Neural cell (in vitro differentiated cells): ENCODE data around the gene SDHB. TPM values are rescaled to one million over a fixed set of nuclear protein-coding genes. Genes with fewer than 3 reads are reported as not detected.

ENCODE experiments used
- H2AFZ ChIP-seq: fragments of 200-600, 300-800 bp; sonication (generic), shearing (Covaris generic); 2 replicates; pipeline ENCODE4 v1.6.0; 2014; ENCODE audit warnings: low read depth, mild to moderate bottlenecking, antibody characterized with exemption, low read length, moderate library complexity
- H3F3A ChIP-seq: fragments of 200-600 bp; shearing (Covaris generic); 2 replicates; pipeline ENCODE4 v1.6.1; 2016; ENCODE audit warnings: mild to moderate bottlenecking, moderate library complexity, mixed read lengths, antibody characterized with exemption, low read length; ENCODE audit not compliant: insufficient read depth, poor library complexity, severe bottlenecking
- H3K27ac ChIP-seq: fragments of 200-600, 300-800 bp; sonication (generic), shearing (Covaris generic); 2 replicates; pipeline ENCODE4 v1.5.1; 2014; ENCODE audit warnings: mild to moderate bottlenecking, low read length, moderate library complexity
- H3K27me3 ChIP-seq: fragments of 300-800, 200-600 bp; sonication (generic), shearing (Covaris generic); 2 replicates; pipeline ENCODE4 v1.6.0; 2014; ENCODE audit warnings: mild to moderate bottlenecking, low read depth, low read length, moderate library complexity; ENCODE audit not compliant: insufficient read depth
- H3K36me3 ChIP-seq: fragments of 300-800, 200-600 bp; sonication (generic), shearing (Covaris generic); 2 replicates; pipeline ENCODE4 v1.5.1; 2014; ENCODE audit warnings: mild to moderate bottlenecking, antibody characterized with exemption, low read length, moderate library complexity; ENCODE audit not compliant: insufficient read depth
- H3K4me2 ChIP-seq: fragments of 300-800, 200-600 bp; sonication (generic), shearing (Covaris generic); 2 replicates; pipeline ENCODE4 v1.6.0; 2014; ENCODE audit warnings: mild to moderate bottlenecking, low read length
- H3K4me3 ChIP-seq: fragments of 300-800, 200-600 bp; sonication (generic), shearing (Covaris generic); 2 replicates; pipeline ENCODE4 v1.5.1; 2014; ENCODE audit warnings: mild to moderate bottlenecking, low read length, moderate library complexity
- H3K79me2 ChIP-seq: fragments of 200-600 bp; shearing (Covaris generic); replicated peaks from 2 replicates; pipeline ENCODE4 v1.6.0; 2014; ENCODE audit warnings: mild to moderate bottlenecking, low read length, moderate library complexity; ENCODE audit not compliant: insufficient read depth
- H3K9ac ChIP-seq: fragments of 300-800, 200-600 bp; sonication (generic), shearing (Covaris generic); 2 replicates; pipeline ENCODE4 v1.6.1; 2016; ENCODE audit warnings: mild to moderate bottlenecking, low read length, mixed read lengths
- H3K9me2 ChIP-seq: fragments of 200-600 bp; shearing (Covaris generic); 2 replicates; pipeline ENCODE4 v1.6.1; 2016; ENCODE audit warnings: mild to moderate bottlenecking, low read length, mixed read lengths; ENCODE audit not compliant: insufficient read depth
- H3K9me3 ChIP-seq: fragments of 200-600, 300-800 bp; sonication (generic), shearing (Covaris generic); 2 replicates; pipeline ENCODE4 v1.6.1; 2016; ENCODE audit warnings: mild to moderate bottlenecking, mixed run types, low read length, moderate library complexity, mixed read lengths
- H4K20me1 ChIP-seq: fragments of 200-600 bp; shearing (Covaris generic); 2 replicates; pipeline ENCODE4 v1.6.1; 2016; ENCODE audit warnings: mild to moderate bottlenecking, mixed run types; ENCODE audit not compliant: insufficient read depth
- CTCF ChIP-seq: fragments of 450-650 bp; IDR thresholded peaks from 2 replicates; pipeline ENCODE4 v1.5.1; 2014; ENCODE audit warnings: antibody characterized with exemption, mild to moderate bottlenecking, moderate library complexity; ENCODE audit not compliant: poor library complexity, severe bottlenecking
- EP300 ChIP-seq: fragments of 450-650 bp; conservative IDR thresholded peaks from 2 replicates; pipeline ENCODE4 v1.6.1; 2014; ENCODE audit warnings: antibody characterized with exemption, mild to moderate bottlenecking, moderate library complexity; ENCODE audit not compliant: poor library complexity, severe bottlenecking
- EZH2 ChIP-seq: fragments of 200-600, 300-800 bp; shearing (Covaris generic), sonication (generic); IDR thresholded peaks from 2 replicates; pipeline ENCODE4 v1.6.1; 2014; ENCODE audit warnings: antibody characterized with exemption, low read length, borderline replicate concordance, mild to moderate bottlenecking; ENCODE audit not compliant: insufficient read depth, poor library complexity, severe bottlenecking
- MXI1 ChIP-seq: fragments of 450-650 bp; conservative IDR thresholded peaks from 2 replicates; pipeline ENCODE4 v1.6.1; 2014; ENCODE audit warnings: antibody characterized with exemption, mild to moderate bottlenecking; ENCODE audit not compliant: poor library complexity, severe bottlenecking
- POLR2AphosphoS5 ChIP-seq: IDR thresholded peaks from 2 replicates; pipeline ENCODE4 v1.6.1; 2012
- RAD21 ChIP-seq: fragments of 450-650 bp; conservative IDR thresholded peaks from 2 replicates; pipeline ENCODE4 v1.6.1; 2014; ENCODE audit warnings: antibody characterized with exemption, mild to moderate bottlenecking, moderate library complexity
- REST ChIP-seq: IDR thresholded peaks from 2 replicates; pipeline ENCODE4 v1.6.1; 2012; ENCODE audit warnings: borderline replicate concordance
- SMC3 ChIP-seq: fragments of 450-650 bp; conservative IDR thresholded peaks from 2 replicates; pipeline ENCODE4 v1.6.1; 2014; ENCODE audit warnings: antibody characterized with exemption, mild to moderate bottlenecking, moderate library complexity; ENCODE audit not compliant: poor library complexity
- TAF1 ChIP-seq: IDR thresholded peaks from 2 replicates; pipeline ENCODE4 v1.6.1; 2012; ENCODE audit warnings: low read depth
- polyA plus RNA-seq: library from polyadenylated mRNA; depleted of rRNA; stranded (reverse); fragments of >200 nt; gene quantifications from 2 replicates; pipeline ENCODE4 v1.2.3, GENCODE V29; 2014

The SDHB gene
- polyA plus RNA-seq, 1 donor from 2014 or later, result 129 TPM

- no peak overlapping the region for H3K27ac ChIP-seq
Measured at GRCh38 chr1:17016317-17016661, 37.5 kb downstream of the SDHB start.

More at GRCh38 chr1:17016317-17016661, 37.5 kb downstream of the SDHB start:
- Histone ChIP-seq H3K9ac (no peak overlapping the region), H2AFZ (no peak overlapping the region), H3K4me3 (no peak overlapping the region), H3K9me2 (no peaks in the 10 kb centered on the region), H3K36me3 (peaks cover 17% of the 10 kb centered on the region), H3K4me2 (no peak overlapping the region), H4K20me1 (no peaks in the 10 kb centered on the region), H3K79me2 (no peaks in the 10 kb centered on the region), H3F3A (no peaks in the 10 kb centered on the region), H3K27me3 (no peaks in the 10 kb centered on the region), H3K9me3 (no peaks in the 10 kb centered on the region)
- TF ChIP-seq MXI1 (no peak), REST (no peak), SMC3 (no peak), EZH2 (no peak), CTCF (no peak), POLR2AphosphoS5 (no peak), TAF1 (no peak), EP300 (no peak), RAD21 (no peak)
